ENCODE measurements around the gene GLP2R.
"Not testable (repeated sequence)": the region's sequence is repeated elsewhere in the genome, so short reads cannot be mapped to it uniquely, and the experiment has no call there.

The GLP2R gene

GRCh38 chr17:9825641-9826150 is at the start of gene GLP2R:
Gene GLP2R, plus strand, starts transcription at chr17:9825924. Its CDS starts 140 bp downstream, at chr17:9826064.
- DNase-seq, result no peak

GRCh38 chr17:9776911-9777310 is 48.8 kb upstream of the GLP2R start:
- DNase-seq, result no peak

GRCh38 chr17:9780552-9780951 is 45.2 kb upstream of the GLP2R start:
- no peak for DNase-seq

GRCh38 chr17:9783050-9783449 is 42.7 kb upstream of the GLP2R start:
- DNase-seq, result no peak

GRCh38 chr17:9783465-9783864 is 42.3 kb upstream of the GLP2R start:
- not testable (repeated sequence) for DNase-seq

GRCh38 chr17:9784544-9784943 is 41.2 kb upstream of the GLP2R start:
- DNase-seq, result no peak

- no peak for DNase-seq
Measured at GRCh38 chr17:9788601-9789000, 37.1 kb upstream of the GLP2R start.

GRCh38 chr17:9790316-9790715 is 35.4 kb upstream of the GLP2R start:
- no peak for DNase-seq

- DNase-seq, result no peak
Measured at GRCh38 chr17:9790889-9791876, 34.5 kb upstream of the GLP2R start, which contains the start of gene DHRS7C. Gene DHRS7C, minus strand, starts transcription at chr17:9791592. Its CDS starts 308 bp downstream, at chr17:9791284.

- no peak for DNase-seq
Measured at GRCh38 chr17:9792181-9792840, 33.4 kb upstream of the GLP2R start.

- DNase-seq, result no peak
Measured at GRCh38 chr17:9798008-9798407, 27.7 kb upstream of the GLP2R start.

- DNase-seq, result no peak
Measured at GRCh38 chr17:9798724-9799123, 27.0 kb upstream of the GLP2R start.

GRCh38 chr17:9801505-9801904 is 24.2 kb upstream of the GLP2R start:
- no peak for DNase-seq

GRCh38 chr17:9802294-9802693 is 23.4 kb upstream of the GLP2R start:
- no peak for DNase-seq

- no peak for DNase-seq
Measured at GRCh38 chr17:9802697-9803096, 23.0 kb upstream of the GLP2R start.

- no peak for DNase-seq
Measured at GRCh38 chr17:9805769-9806168, 20.0 kb upstream of the GLP2R start.

- DNase-seq, result no peak
Measured at GRCh38 chr17:9806699-9807098, 19.0 kb upstream of the GLP2R start.

- DNase-seq, result no peak
Measured at GRCh38 chr17:9809409-9809808, 16.3 kb upstream of the GLP2R start.

- no peak for DNase-seq
Measured at GRCh38 chr17:9810100-9810949, 15.4 kb upstream of the GLP2R start.

- no peak for DNase-seq
Measured at GRCh38 chr17:9811086-9811485, 14.6 kb upstream of the GLP2R start.

GRCh38 chr17:9811537-9811936 is 14.2 kb upstream of the GLP2R start:
- no peak for DNase-seq

- DNase-seq, result no peak
Measured at GRCh38 chr17:9813166-9813565, 12.6 kb upstream of the GLP2R start.
